HUES6 (cell line): ENCODE results near the gene IMP4.

ENCODE experiments used
- H3K27ac ChIP-seq: 2 replicates; pipeline ENCODE4 v1.7.0; 2013; ENCODE audit warnings: low read depth, mild to moderate bottlenecking, low read length, inconsistent platforms
- H3K27me3 ChIP-seq: 2 replicates; pipeline ENCODE4 v1.6.1; 2013; ENCODE audit warnings: low read length; ENCODE audit not compliant: control insufficient read depth, insufficient read depth
- H3K36me3 ChIP-seq: 2 replicates; pipeline ENCODE4 v1.6.1; 2013; ENCODE audit warnings: low read length; ENCODE audit not compliant: control insufficient read depth, insufficient read depth
- H3K4me1 ChIP-seq: 2 replicates; pipeline ENCODE4 v1.6.1; 2013; ENCODE audit warnings: low read length; ENCODE audit not compliant: control insufficient read depth, insufficient read depth
- H3K4me3 ChIP-seq: 2 replicates; pipeline ENCODE4 v1.5.1; 2013; ENCODE audit warnings: low read depth, low read length
- H3K9ac ChIP-seq: one replicate; pipeline ENCODE4 v1.6.1; 2013; ENCODE audit warnings: mild to moderate bottlenecking, low read length
- H3K9me3 ChIP-seq: 2 replicates; pipeline ENCODE4 v1.6.1; 2013; ENCODE audit warnings: low read depth, low read length; ENCODE audit not compliant: control insufficient read depth, insufficient read depth

The IMP4 gene

DNA sequence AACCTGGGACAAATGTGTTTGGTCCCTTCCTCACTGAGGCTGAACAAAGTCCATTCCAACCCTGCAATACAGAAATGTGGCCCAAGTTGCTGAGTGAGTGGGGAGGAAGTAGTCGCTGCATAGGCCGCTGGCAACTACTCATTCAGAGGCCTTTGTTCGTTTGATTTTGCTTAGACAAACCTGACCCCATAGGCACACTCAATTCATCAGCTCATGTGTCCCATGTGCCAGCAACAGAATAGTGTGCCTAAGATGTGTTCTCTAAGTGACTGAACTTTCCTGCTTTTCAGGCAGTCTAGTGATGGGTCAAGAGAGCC lies 36.2 kb downstream of the IMP4 start:
- Histone ChIP-seq H3K4me3 (no peak overlapping the region), H3K36me3 (no peaks in the 10 kb centered on the region), H3K4me1 (peaks cover 2% of the 10 kb centered on the region; the same call in 1 of the 2 replicates), H3K27me3 (no peaks in the 10 kb centered on the region), H3K9ac (no peak overlapping the region), H3K9me3 (no peaks in the 10 kb centered on the region), H3K27ac (no peak overlapping the region)

DNA sequence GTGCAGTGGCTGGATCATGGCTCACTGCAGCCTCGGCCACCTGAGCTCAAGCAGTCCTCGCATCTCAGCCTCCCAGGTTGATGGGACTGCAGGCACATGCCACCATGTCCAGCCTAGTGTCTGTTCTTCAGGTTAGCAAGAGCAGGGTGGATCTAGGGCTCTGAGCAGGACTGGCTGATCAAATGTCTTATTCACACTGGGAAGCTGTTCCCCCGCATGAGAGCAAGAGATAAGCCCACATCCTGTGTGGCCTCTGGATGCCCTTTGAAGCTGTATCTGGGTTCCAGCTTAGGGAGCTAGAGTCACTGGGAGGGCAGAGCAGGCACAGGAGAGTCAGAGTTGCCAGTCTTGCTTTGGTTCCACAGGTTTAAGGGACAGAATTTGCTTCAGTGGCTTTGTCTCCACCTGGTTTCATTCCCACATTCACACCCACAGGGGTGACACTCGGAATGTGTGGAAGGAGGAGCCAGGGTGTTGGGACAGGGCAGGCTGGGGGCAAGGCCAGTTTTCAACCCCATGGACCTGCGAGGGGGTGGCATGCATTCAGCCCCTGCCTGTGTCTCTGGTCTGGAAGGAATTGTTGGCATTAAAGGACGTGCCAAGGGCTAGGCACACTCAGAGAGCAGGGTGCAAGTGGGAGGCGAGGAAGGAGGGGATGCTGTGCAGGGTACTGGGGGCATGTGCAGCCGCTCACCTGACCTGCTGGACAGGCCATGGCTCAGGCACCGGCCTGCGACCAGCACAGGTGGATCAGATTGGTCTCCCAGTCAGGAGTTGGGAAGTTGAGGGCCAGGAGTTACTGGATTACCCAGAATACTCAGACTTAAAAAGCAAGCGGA lies 37.6 kb downstream of the IMP4 start:
- Histone ChIP-seq H3K4me1 (peaks cover 2% of the 10 kb centered on the region; the same call in 1 of the 2 replicates), H3K27ac (no peak overlapping the region), H3K36me3 (no peaks in the 10 kb centered on the region), H3K4me3 (no peak overlapping the region), H3K9ac (no peak overlapping the region), H3K9me3 (no peaks in the 10 kb centered on the region), H3K27me3 (no peaks in the 10 kb centered on the region)

DNA sequence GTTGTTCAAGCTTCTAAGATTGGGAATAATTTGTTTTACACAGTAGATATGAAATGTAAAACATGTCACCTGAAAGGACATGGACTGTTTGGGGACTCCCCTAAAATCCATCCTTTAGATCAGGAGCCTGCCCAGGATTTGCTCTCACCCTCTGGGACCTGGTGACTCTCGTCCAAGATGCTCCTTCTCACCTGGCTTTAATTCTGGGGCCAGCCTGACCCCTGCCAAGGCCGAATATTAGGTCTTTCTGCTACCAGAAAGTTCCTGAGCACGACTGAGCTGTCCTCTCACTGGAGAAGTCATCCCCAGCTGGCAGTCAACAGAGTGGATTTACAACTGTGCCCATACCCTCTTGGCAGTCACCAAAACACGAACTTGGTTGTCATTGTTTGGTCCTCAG lies 38.4 kb downstream of the IMP4 start:
- H3K27ac ChIP-seq = no peak overlapping the region
- H3K36me3 ChIP-seq = no peaks in the 10 kb centered on the region
- no peaks in the 10 kb centered on the region for H3K9me3 ChIP-seq
- no peak overlapping the region for H3K4me3 ChIP-seq
- peaks cover 2% of the 10 kb centered on the region; the same call in 1 of the 2 replicates for H3K4me1 ChIP-seq
- H3K27me3 ChIP-seq = no peaks in the 10 kb centered on the region
- no peak overlapping the region for H3K9ac ChIP-seq

DNA sequence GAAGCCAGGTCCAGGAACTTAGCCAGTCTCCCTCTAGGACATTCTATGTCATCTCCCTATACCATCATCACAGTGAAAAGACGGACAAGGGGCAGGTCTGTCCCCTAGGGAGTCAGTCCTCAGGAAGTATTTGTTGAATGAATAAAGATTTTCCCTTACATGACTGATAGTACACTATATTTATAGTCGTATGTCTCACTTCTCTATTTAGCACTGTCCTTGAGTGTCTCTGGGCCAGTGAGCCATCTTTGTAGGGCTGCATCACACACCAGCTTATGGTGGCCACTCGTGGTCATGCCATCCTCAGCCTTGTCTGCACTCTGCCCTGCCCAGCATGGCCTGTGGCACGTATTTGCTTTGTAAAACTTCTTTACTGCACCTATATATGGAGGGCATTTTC lies 38.9 kb downstream of the IMP4 start:
- Histone ChIP-seq H3K9ac (no peak overlapping the region), H3K36me3 (no peaks in the 10 kb centered on the region), H3K27ac (no peak overlapping the region), H3K4me3 (no peak overlapping the region), H3K9me3 (no peaks in the 10 kb centered on the region), H3K4me1 (peaks cover 2% of the 10 kb centered on the region; the same call in 1 of the 2 replicates), H3K27me3 (no peaks in the 10 kb centered on the region)

GRCh38 chr2:130382313-130382917 lies 39.7 kb downstream of the IMP4 start:
- no peak overlapping the region for H3K9ac ChIP-seq
- H3K9me3 ChIP-seq = no peaks in the 10 kb centered on the region
- peaks cover 3% of the 10 kb centered on the region; the same call in 1 of the 2 replicates for H3K4me1 ChIP-seq
- no peak overlapping the region for H3K27ac ChIP-seq
- no peaks in the 10 kb centered on the region for H3K36me3 ChIP-seq
- H3K27me3 ChIP-seq = no peaks in the 10 kb centered on the region
- H3K4me3 ChIP-seq = no peak overlapping the region

DNA sequence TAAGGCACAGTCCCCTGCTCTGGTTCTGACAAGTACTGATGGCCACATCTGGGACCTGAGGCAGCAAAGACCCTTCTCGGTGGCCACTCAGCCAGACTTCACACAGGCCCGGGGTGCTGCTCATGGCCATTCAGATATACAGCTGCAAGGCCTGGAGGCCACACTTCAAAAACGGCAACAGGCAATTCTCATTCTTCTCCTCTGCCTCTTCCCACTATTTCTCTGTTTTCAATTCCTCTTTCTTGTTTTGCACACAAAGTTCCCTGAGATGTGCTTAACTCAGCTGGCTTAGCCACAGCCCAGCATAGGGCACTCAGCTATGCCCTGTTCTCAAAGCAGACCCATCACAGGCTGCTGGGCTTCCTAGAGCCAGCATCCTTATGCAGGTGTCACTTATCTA lies 43.0 kb downstream of the IMP4 start:
- Histone ChIP-seq H3K4me3 (no peak overlapping the region), H3K4me1 (peaks cover 6% of the 10 kb centered on the region; the same call in 1 of the 2 replicates), H3K9me3 (no peaks in the 10 kb centered on the region), H3K27ac (no peak overlapping the region), H3K27me3 (0 out of 2 replicates have a peak, but pooled peaks cover 3% of the 10 kb centered on the region), H3K36me3 (no peaks in the 10 kb centered on the region), H3K9ac (no peak overlapping the region)

- no peak overlapping the region for H3K9ac ChIP-seq
- H3K27me3 ChIP-seq = peaks cover 11% of the 10 kb centered on the region
- H3K4me3 ChIP-seq = no peak overlapping the region
- H3K4me1 ChIP-seq = peaks cover 11% of the 10 kb centered on the region; the same call in 1 of the 2 replicates
- no peaks in the 10 kb centered on the region for H3K9me3 ChIP-seq
- H3K36me3 ChIP-seq = no peaks in the 10 kb centered on the region
- no peak overlapping the region for H3K27ac ChIP-seq
These were observed 44.3 kb downstream of the IMP4 start for GRCh38 chr2:130387071-130387400.

DNA sequence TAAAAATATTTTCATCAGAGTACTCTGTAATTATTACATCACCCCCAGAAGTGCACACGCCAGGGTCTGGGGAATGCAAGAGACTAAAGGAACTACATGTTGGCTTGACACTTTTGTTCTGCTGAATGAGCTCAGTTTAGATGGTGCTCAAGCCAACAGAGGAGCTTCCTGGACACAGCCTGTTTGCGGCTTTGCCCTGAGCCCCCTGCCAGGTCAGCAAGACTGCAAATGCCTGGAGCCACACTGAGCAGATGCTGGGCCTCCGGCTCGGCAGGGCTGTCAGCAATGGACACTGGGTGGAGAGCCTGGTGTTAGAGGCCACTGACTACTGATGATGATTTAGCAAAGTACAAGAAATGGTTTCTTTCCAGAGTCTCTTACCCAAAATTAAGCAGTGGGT lies 45.1 kb downstream of the IMP4 start:
- no peaks in the 10 kb centered on the region for H3K9me3 ChIP-seq
- H3K27ac ChIP-seq = no peak overlapping the region
- no peak overlapping the region for H3K4me3 ChIP-seq
- peaks cover 16% of the 10 kb centered on the region for H3K27me3 ChIP-seq
- no peak overlapping the region for H3K9ac ChIP-seq
- H3K4me1 ChIP-seq = peaks cover 13% of the 10 kb centered on the region; the same call in 1 of the 2 replicates
- no peaks in the 10 kb centered on the region for H3K36me3 ChIP-seq

DNA sequence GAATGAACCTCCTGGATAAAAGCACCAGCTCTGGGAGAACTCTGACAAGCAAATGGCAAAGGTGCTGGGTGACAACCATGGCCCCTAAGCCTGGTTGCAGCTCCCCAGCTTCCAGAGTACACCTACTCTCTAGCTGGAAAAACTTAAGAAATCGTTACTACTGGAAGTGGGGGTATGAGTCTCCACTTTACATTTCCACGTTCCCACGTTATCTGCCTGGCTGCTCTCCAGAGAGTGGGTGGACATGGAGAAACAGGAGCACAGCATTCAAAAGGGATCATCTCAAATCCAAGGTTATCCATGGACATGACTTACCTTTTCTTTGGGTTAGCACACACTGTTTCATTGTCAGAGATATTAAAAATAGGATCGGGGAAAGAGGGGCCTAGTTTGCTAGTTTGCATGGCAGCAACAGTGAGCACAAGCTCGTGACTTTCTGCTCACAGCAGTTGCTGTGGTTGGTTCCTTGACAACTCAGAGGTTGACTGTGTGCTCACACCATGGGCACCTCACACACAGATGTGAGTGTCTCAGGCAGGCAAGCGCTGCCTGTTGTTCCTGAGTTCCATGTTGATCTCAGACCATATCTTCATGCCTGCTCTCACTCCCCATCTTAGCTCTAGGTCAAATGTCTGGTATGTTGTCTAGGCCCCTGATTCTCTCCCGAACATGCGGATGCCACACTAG lies 45.7 kb downstream of the IMP4 start:
- H3K27me3 ChIP-seq = peaks cover 16% of the 10 kb centered on the region
- H3K4me1 ChIP-seq = peaks cover 17% of the 10 kb centered on the region; the same call in 1 of the 2 replicates
- H3K27ac ChIP-seq = no peak overlapping the region
- H3K36me3 ChIP-seq = no peaks in the 10 kb centered on the region
- H3K4me3 ChIP-seq = no peak overlapping the region
- no peaks in the 10 kb centered on the region for H3K9me3 ChIP-seq
- no peak overlapping the region for H3K9ac ChIP-seq

DNA sequence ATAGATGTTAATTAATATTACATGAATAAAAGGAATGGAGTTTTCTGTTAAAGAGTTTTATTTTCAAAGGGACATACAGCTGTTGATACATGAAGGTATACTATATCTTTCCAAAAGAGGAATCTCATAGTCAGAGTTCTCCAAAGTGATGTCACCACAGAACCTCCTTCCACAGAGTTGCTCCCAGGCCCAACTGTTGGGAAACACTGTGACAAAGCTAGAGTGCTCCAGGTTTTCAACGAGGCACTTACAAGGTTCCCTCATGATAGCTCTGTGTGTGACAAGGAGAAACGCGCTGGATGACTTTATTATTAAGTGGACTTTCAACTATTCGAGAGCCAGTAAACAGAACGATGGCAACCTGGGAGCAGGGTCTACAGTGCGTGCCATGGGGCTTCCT lies 46.7 kb downstream of the IMP4 start:
- no peaks in the 10 kb centered on the region for H3K36me3 ChIP-seq
- peaks cover 21% of the 10 kb centered on the region; the same call in 1 of the 2 replicates for H3K4me1 ChIP-seq
- H3K4me3 ChIP-seq = no peak overlapping the region
- H3K9me3 ChIP-seq = no peaks in the 10 kb centered on the region
- H3K9ac ChIP-seq = no peak overlapping the region
- peaks cover 16% of the 10 kb centered on the region for H3K27me3 ChIP-seq
- no peak overlapping the region for H3K27ac ChIP-seq

DNA sequence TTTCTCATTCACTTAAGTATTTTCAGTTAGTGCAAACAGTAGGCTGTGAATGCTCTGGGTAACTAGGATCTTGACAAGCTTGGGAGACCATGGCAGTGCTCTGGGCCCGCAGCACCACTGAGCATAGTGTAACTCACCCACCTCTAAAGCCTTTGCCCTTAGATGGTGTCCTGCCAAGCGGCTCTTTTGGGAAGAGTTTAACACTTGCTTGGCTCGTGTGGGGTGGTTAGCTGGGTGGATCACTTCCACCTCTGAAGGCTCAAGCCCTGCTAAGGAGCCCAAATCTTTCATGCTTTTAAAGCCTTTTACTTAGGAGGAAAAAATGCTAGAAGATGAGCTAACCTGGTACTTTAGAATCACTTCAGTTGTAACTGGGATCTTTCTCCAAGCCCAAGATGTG lies 47.1 kb downstream of the IMP4 start:
- Histone ChIP-seq H3K4me3 (no peak overlapping the region), H3K27me3 (peaks cover 16% of the 10 kb centered on the region), H3K9me3 (no peaks in the 10 kb centered on the region), H3K36me3 (no peaks in the 10 kb centered on the region), H3K9ac (no peak overlapping the region), H3K4me1 (peaks cover 21% of the 10 kb centered on the region; the same call in 1 of the 2 replicates), H3K27ac (no peak overlapping the region)
